Caco-2 (cell line): ENCODE data around the gene PLIN4. TPM values are rescaled to one million over a fixed set of nuclear protein-coding genes. Genes with fewer than 3 reads are reported as not detected.

ENCODE experiments used
- BruUV-seq: library from RNA; stranded (reverse); fragments of 400-500 nt; replicated peaks from 2 replicates; lab custom pipeline; 2021; lab: Mats Ljungman, UMichigan
- CTCF ChIA-PET: fragments of 300-600 bp; sonication (Branson Sonifier 250); formaldehyde crosslinking; loops from one replicate; lab custom pipeline; 2022; ENCODE audit warnings: antibody characterized with exemption; lab: Charles Lee
- POLR2A ChIA-PET: fragments of 300-600 bp; sonication (Branson Sonifier 250); formaldehyde crosslinking; loops from one replicate; lab custom pipeline; 2022; ENCODE audit warnings: antibody characterized with exemption; lab: Charles Lee
- DNase-seq, 2 experiments: peaks; one replicate each; pipeline versions ENCODE4 v3.0.0 to v3.0.0-alpha.2; 2020 to 2022
- H3K27me3 ChIP-seq: replicated peaks from 2 replicates; pipeline ENCODE4 v1.6.0; 2011; ENCODE audit warnings: low read length; ENCODE audit not compliant: control insufficient read depth, insufficient read depth
- H3K36me3 ChIP-seq: 2 replicates; pipeline ENCODE4 v1.5.1; 2011; ENCODE audit warnings: low read length; ENCODE audit not compliant: control insufficient read depth, insufficient read depth
- H3K4me1 ChIP-seq: fragments of 250-450 bp; sonication (Bioruptor Pico); 2 replicates; pipeline ENCODE4 v1.5.1; 2020; ENCODE audit warnings: mild to moderate bottlenecking
- H3K4me3 ChIP-seq: 2 replicates; pipeline ENCODE4 v1.5.1; 2011; ENCODE audit warnings: low read depth, mild to moderate bottlenecking, control low read depth, low read length
- H3K9me3 ChIP-seq: fragments of 250-450 bp; sonication (Bioruptor Pico); 2 replicates; pipeline ENCODE4 v1.5.1; 2020; ENCODE audit warnings: mild to moderate bottlenecking, moderate library complexity
- H3K27ac Mint-ChIP-seq: one replicate; pipeline ENCODE4 v1.8.0; 2022; ENCODE audit warnings: mixed read lengths; ENCODE audit not compliant: unreplicated experiment
- H3K27me3 Mint-ChIP-seq: one replicate; pipeline ENCODE4 v1.8.0; 2022; ENCODE audit warnings: mixed read lengths; ENCODE audit not compliant: insufficient read depth, unreplicated experiment
- H3K36me3 Mint-ChIP-seq: one replicate; pipeline ENCODE4 v1.8.0; 2022; ENCODE audit warnings: mild to moderate bottlenecking, mixed read lengths; ENCODE audit not compliant: insufficient read depth, unreplicated experiment
- H3K4me1 Mint-ChIP-seq: one replicate; pipeline ENCODE4 v1.8.0; 2022; ENCODE audit warnings: low read depth, mixed read lengths; ENCODE audit not compliant: unreplicated experiment
- H3K4me3 Mint-ChIP-seq: one replicate; pipeline ENCODE4 v1.8.0; 2022; ENCODE audit warnings: mild to moderate bottlenecking, moderate library complexity, mixed read lengths; ENCODE audit not compliant: unreplicated experiment
- H3K9me3 Mint-ChIP-seq: one replicate; pipeline ENCODE4 v1.8.0; 2022; ENCODE audit warnings: mixed read lengths; ENCODE audit not compliant: unreplicated experiment
- intact Hi-C: fragments of 100-400 bp; cut with micrococcal nuclease; formaldehyde crosslinking; loops from one replicate; pipeline ENCODE4 v1.10.0; 2022; ENCODE audit not compliant: unreplicated experiment
- total RNA-seq: library from RNA; stranded (reverse); gene quantifications from 2 replicates; pipeline ENCODE4 v1.2.3, GENCODE V29; 2022
- TF ChIP-seq, protein P1 (sequence below), 2 experiments: fragments of 200-600 bp in 1 of 2; IDR thresholded peaks; 1 replicate in 1 of 2; 2 replicates in 1 of 2; pipeline versions ENCODE4 v1.5.1 to v1.8.0; 2011 to 2022; ENCODE audit warnings: antibody characterized with exemption in 1 of 2, control low read depth in 1 of 2, inconsistent platforms in 1 of 2, low read depth in 1 of 2, low read length in 1 of 2, mild to moderate bottlenecking in 1 of 2, moderate library complexity in 1 of 2; ENCODE audit not compliant: insufficient read depth in 1 of 2, severe bottlenecking in 1 of 2, unreplicated experiment in 1 of 2

Gene PLIN4
- total RNA-seq, 1 experiment from 2014 or later: 0.09 TPM

DNA sequence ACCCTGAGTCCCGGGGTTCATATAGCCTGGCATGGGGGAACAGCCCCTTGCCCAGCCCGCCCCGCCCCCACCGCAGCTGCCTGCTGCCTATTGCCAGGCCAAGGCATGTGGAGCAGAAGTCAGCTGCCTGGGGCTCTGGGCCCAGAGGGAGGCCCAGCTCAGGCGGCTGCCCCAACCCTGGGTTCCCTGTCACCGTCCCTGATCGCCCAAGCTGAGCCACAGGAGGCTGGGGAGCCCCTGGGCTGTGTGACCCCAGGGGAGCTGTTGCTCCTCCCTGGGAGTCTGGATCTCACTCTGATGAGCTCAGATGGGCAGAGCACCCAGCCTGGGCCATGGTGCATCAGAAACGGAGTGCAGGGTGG lies 1.4 kb downstream of the PLIN4 start:
- intact Hi-C loops: no loop called here
- CTCF ChIA-PET: no interaction called here
- Histone ChIP-seq H3K4me1 (peaks cover 10% of the 10 kb centered on the region), H3K36me3 (no peaks in the 10 kb centered on the region), H3K9me3 (no peaks in the 10 kb centered on the region), H3K4me3 (no peak overlapping the region), H3K27me3 (no peaks in the 10 kb centered on the region)
- no peaks in the 10 kb centered on the region for H3K9me3 Mint-ChIP-seq
- BruUV-seq: no TSS peak
- TF ChIP-seq, protein P1, sequence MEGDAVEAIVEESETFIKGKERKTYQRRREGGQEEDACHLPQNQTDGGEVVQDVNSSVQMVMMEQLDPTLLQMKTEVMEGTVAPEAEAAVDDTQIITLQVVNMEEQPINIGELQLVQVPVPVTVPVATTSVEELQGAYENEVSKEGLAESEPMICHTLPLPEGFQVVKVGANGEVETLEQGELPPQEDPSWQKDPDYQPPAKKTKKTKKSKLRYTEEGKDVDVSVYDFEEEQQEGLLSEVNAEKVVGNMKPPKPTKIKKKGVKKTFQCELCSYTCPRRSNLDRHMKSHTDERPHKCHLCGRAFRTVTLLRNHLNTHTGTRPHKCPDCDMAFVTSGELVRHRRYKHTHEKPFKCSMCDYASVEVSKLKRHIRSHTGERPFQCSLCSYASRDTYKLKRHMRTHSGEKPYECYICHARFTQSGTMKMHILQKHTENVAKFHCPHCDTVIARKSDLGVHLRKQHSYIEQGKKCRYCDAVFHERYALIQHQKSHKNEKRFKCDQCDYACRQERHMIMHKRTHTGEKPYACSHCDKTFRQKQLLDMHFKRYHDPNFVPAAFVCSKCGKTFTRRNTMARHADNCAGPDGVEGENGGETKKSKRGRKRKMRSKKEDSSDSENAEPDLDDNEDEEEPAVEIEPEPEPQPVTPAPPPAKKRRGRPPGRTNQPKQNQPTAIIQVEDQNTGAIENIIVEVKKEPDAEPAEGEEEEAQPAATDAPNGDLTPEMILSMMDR (IDR thresholded peaks at IDR 0.05; ENCODE audit: insufficient read depth in 1 of 2, low read depth in 1 of 2, low read length in 1 of 2, severe bottlenecking in 1 of 2, unreplicated experiment in 1 of 2): no peak
- no peak overlapping the region for H3K4me3 Mint-ChIP-seq
- no peak overlapping the region for H3K27ac Mint-ChIP-seq
- H3K4me1 Mint-ChIP-seq: peaks cover 11% of the 10 kb centered on the region
- no peaks in the 10 kb centered on the region for H3K36me3 Mint-ChIP-seq
- DNase-seq: no peak
- POLR2A ChIA-PET: no interaction called here
- H3K27me3 Mint-ChIP-seq: no peaks in the 10 kb centered on the region

DNA sequence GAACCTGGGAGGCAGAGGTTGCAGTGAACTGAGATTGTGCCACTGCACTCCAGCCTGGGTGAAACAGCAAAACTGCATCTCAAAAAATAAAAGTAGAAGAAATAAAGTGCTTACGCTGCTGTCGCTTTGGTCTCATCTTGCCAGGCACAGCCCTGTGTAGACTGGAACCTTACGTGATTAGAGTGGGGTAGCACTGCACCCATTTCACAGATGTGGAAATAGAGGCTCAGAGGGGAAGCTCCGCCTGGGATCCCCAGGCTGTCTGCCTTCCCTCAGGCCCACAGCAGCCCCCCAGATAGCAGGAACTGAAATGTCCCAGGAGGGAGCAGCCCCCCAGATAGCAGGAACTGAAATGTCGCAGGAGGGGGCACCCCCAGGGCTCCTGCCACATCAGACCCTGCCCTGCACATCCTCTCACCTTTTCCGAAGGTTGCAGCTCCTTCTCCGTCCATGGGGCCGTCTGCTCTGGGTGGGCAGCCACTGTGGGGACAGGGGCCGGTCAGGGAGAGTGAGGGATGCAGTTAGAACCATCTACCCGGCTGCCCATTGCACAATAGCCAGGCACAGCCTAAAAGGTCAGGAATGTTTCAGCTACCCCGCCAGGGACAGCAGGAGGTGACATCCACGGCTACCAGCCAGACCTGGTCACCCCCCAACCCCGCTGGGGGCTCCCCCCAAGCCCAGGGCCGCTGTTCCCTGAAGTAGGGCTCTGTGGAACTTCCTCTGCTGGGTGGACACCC lies 1.9 kb downstream of the PLIN4 start:
- Histone ChIP-seq H3K4me3 (no peak overlapping the region), H3K4me1 (peaks cover 5% of the 10 kb centered on the region), H3K9me3 (no peaks in the 10 kb centered on the region), H3K36me3 (no peaks in the 10 kb centered on the region), H3K27me3 (no peaks in the 10 kb centered on the region)
- peaks cover 3% of the 10 kb centered on the region for H3K36me3 Mint-ChIP-seq
- no peaks in the 10 kb centered on the region for H3K27me3 Mint-ChIP-seq
- no peaks in the 10 kb centered on the region for H3K9me3 Mint-ChIP-seq
- DNase-seq: no peak
- intact Hi-C loops: no loop called here
- no peak overlapping the region for H3K4me3 Mint-ChIP-seq
- TF ChIP-seq, protein P1 (IDR thresholded peaks at IDR 0.05; ENCODE audit: insufficient read depth in 1 of 2, low read depth in 1 of 2, low read length in 1 of 2, severe bottlenecking in 1 of 2, unreplicated experiment in 1 of 2): no peak
- ChIA-PET POLR2A (no interaction called here), CTCF (no interaction called here)
- H3K4me1 Mint-ChIP-seq: peaks cover 6% of the 10 kb centered on the region
- H3K27ac Mint-ChIP-seq: no peak overlapping the region
- BruUV-seq: no TSS peak

DNA sequence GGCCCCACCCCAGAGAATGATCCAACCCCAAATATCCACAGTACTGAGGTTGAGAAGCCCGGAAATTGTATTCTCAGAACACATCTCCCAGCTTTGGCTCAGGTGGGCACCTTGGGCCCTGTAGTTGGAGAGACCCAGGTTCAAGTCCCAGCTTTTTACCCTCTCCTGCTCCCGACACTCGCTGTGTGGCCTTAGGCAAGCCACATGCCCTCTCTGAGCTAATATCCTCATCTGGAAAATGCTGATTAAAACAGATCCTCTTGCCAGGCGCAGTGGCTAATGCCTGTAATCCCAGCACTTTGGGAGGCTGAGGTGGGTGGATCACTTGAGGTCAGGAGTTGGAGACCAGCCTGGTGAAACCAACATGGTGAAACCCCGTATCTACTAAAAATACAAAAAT lies 2.6 kb downstream of the PLIN4 start:
- CTCF ChIA-PET: no interaction called here
- BruUV-seq: no TSS peak
- H3K27me3 Mint-ChIP-seq: no peaks in the 10 kb centered on the region
- intact Hi-C loops: no loop called here
- TF ChIP-seq, protein P1 (IDR thresholded peaks at IDR 0.05; ENCODE audit: insufficient read depth in 1 of 2, low read depth in 1 of 2, low read length in 1 of 2, severe bottlenecking in 1 of 2, unreplicated experiment in 1 of 2): no peak
- H3K9me3 ChIP-seq: no peaks in the 10 kb centered on the region
- H3K4me3 Mint-ChIP-seq: no peak overlapping the region
- H3K9me3 Mint-ChIP-seq: no peaks in the 10 kb centered on the region
- H3K27me3 ChIP-seq: no peaks in the 10 kb centered on the region
- H3K4me3 ChIP-seq: no peak overlapping the region
- H3K36me3 ChIP-seq: no peaks in the 10 kb centered on the region
- H3K4me1 ChIP-seq: no peaks in the 10 kb centered on the region
- no peaks in the 10 kb centered on the region for H3K4me1 Mint-ChIP-seq
- H3K36me3 Mint-ChIP-seq: peaks cover 4% of the 10 kb centered on the region
- no peak overlapping the region for H3K27ac Mint-ChIP-seq
- POLR2A ChIA-PET: no interaction called here
- no peak for DNase-seq
